GM23338 (cell line): ENCODE results near the gene PJA2. TPM values are rescaled to one million over a fixed set of nuclear protein-coding genes. Genes with fewer than 3 reads are reported as not detected.

Source experiments
- ATAC-seq: fragments of 200-7000 bp; cut with Tn5 transposase; 3 replicates; pipeline ENCODE4 v1.9.1; 2020
- DNase-seq: peaks from one replicate; pipeline ENCODE4 v3.0.0-alpha.2; 2015; ENCODE audit warnings: low spot score
- H2AFZ ChIP-seq: fragments of 200-600 bp; sonication (generic); 2 replicates; pipeline ENCODE4 v1.8.0; 2016; ENCODE audit warnings: antibody characterized with exemption, mild to moderate bottlenecking, moderate library complexity
- H3F3A ChIP-seq: fragments of 200-600 bp; sonication (generic); replicated peaks from 2 replicates; pipeline ENCODE4 v1.8.0; 2017; ENCODE audit warnings: antibody characterized with exemption, mixed run types, low read depth
- H3K27ac ChIP-seq: fragments of 200-600 bp; sonication (generic); 2 replicates; pipeline ENCODE4 v1.6.1; 2016; ENCODE audit warnings: low read depth
- H3K27me3 ChIP-seq: fragments of 200-600 bp; sonication (generic); 2 replicates; pipeline ENCODE4 v1.8.0; 2016; ENCODE audit warnings: mild to moderate bottlenecking, mixed run types, moderate library complexity; ENCODE audit not compliant: insufficient read depth
- H3K36me3 ChIP-seq: fragments of 200-600 bp; sonication (generic); 2 replicates; pipeline ENCODE4 v1.8.0; 2016; ENCODE audit warnings: mild to moderate bottlenecking; ENCODE audit not compliant: insufficient read depth
- H3K4me1 ChIP-seq: fragments of 200-600 bp; sonication (generic); 2 replicates; pipeline ENCODE4 v1.8.0; 2016; ENCODE audit warnings: mild to moderate bottlenecking, moderate library complexity; ENCODE audit not compliant: insufficient read depth
- H3K4me2 ChIP-seq: fragments of 200-600 bp; sonication (generic); 2 replicates; pipeline ENCODE4 v1.7.1; 2017; ENCODE audit warnings: mixed run types
- H3K4me3 ChIP-seq: fragments of 200-600 bp; sonication (generic); 2 replicates; pipeline ENCODE4 v1.6.1; 2016; ENCODE audit warnings: mixed run types
- H3K79me2 ChIP-seq: fragments of 200-600 bp; sonication (generic); replicated peaks from 2 replicates; pipeline ENCODE4 v1.8.0; 2017; ENCODE audit warnings: mild to moderate bottlenecking; ENCODE audit not compliant: insufficient read depth
- H3K9me2 ChIP-seq: fragments of 200-600 bp; sonication (generic); 2 replicates; pipeline ENCODE4 v1.8.0; 2017; ENCODE audit not compliant: insufficient read depth
- H4K20me1 ChIP-seq: fragments of 200-600 bp; sonication (generic); replicated peaks from 2 replicates; pipeline ENCODE4 v1.8.0; 2017; ENCODE audit warnings: mild to moderate bottlenecking; ENCODE audit not compliant: insufficient read depth
- H3K27ac Mint-ChIP-seq: 2 replicates; pipeline ENCODE4 v1.8.0; 2020; ENCODE audit warnings: inconsistent platforms, mild to moderate bottlenecking, moderate library complexity, mixed read lengths
- H3K27me3 Mint-ChIP-seq: 3 replicates; pipeline ENCODE4 v1.8.0; 2022; ENCODE audit warnings: low read depth, mild to moderate bottlenecking, moderate library complexity, mixed read lengths, inconsistent platforms; ENCODE audit not compliant: insufficient read depth, poor library complexity
- H3K36me3 Mint-ChIP-seq: 3 replicates; pipeline ENCODE4 v1.8.0; 2021; ENCODE audit warnings: low read depth, mild to moderate bottlenecking, inconsistent platforms, moderate library complexity, mixed read lengths
- H3K4me1 Mint-ChIP-seq: 3 replicates; pipeline ENCODE4 v1.8.0; 2020; ENCODE audit warnings: mild to moderate bottlenecking, inconsistent platforms, mixed read lengths
- H3K4me3 Mint-ChIP-seq: 3 replicates; pipeline ENCODE4 v1.8.0; 2021; ENCODE audit warnings: moderate library complexity, mild to moderate bottlenecking, inconsistent platforms, mixed read lengths
- H3K9me3 Mint-ChIP-seq: 3 replicates; pipeline ENCODE4 v1.8.0; 2020; ENCODE audit warnings: moderate library complexity, mild to moderate bottlenecking, inconsistent platforms, mixed read lengths
- ETS1 ChIP-seq: IDR thresholded peaks from 2 replicates; pipeline ENCODE4 v1.6.1; 2016; ENCODE audit warnings: antibody characterized with exemption
- EZH2phosphoT487 ChIP-seq: fragments of 200-600 bp; sonication (generic); IDR thresholded peaks from one replicate; pipeline ENCODE4 v1.8.1; 2018; ENCODE audit warnings: antibody characterized with exemption; ENCODE audit not compliant: unreplicated experiment
- JUNB ChIP-seq: IDR thresholded peaks from one replicate; pipeline ENCODE4 v1.6.1; 2016; ENCODE audit warnings: antibody characterized with exemption; ENCODE audit not compliant: unreplicated experiment
- NANOG ChIP-seq: IDR thresholded peaks from 2 replicates; pipeline ENCODE4 v1.6.1; 2016; ENCODE audit warnings: antibody characterized with exemption, borderline replicate concordance
- STAT1 ChIP-seq: IDR thresholded peaks from one replicate; pipeline ENCODE4 v1.6.1; 2016; ENCODE audit warnings: antibody characterized with exemption; ENCODE audit not compliant: unreplicated experiment
- ZNF114 ChIP-seq: fragments of 250-450 bp; sonication (Bioruptor Pico); IDR thresholded peaks from 2 replicates; pipeline ENCODE4 v1.5.0; 2020; ENCODE audit warnings: mild to moderate bottlenecking, moderate library complexity
- ZNF331 ChIP-seq: fragments of 250-450 bp; sonication (Bioruptor Pico); IDR thresholded peaks from 2 replicates; pipeline ENCODE4 v1.5.0; 2020; ENCODE audit warnings: low read depth, mild to moderate bottlenecking, moderate library complexity
- polyA plus RNA-seq: library from polyadenylated mRNA; unstranded; fragments of >200 nt; fragmentation: Nextera tagmentation; extraction: Ambion mirVana; gene quantifications from 2 replicates; pipeline ENCODE4 v1.2.1, GENCODE V29; 2016
- total RNA-seq: library from RNA; depleted of rRNA; stranded (reverse); fragments of >200 nt; shearing (Covaris generic); gene quantifications from 2 replicates; pipeline ENCODE4 v1.2.3, GENCODE V29; 2014
- TF ChIP-seq, protein P1 (sequence below), 2 experiments: fragments of 200-600 bp in 1 of 2; sonication (generic) in 1 of 2; conservative IDR thresholded peaks; 2 replicates each; pipeline versions ENCODE4 v1.5.1 to v1.6.1; 2016 to 2017; ENCODE audit warnings: antibody characterized with exemption in 2 of 2, low read depth in 2 of 2, mild to moderate bottlenecking in 2 of 2, moderate library complexity in 1 of 2
- TF ChIP-seq, protein P2 (sequence below): IDR thresholded peaks from one replicate; pipeline ENCODE4 v1.6.1; 2018; ENCODE audit warnings: antibody characterized with exemption; ENCODE audit not compliant: unreplicated experiment
- TF ChIP-seq, protein P3 (sequence below): fragments of 250-450 bp; sonication (Bioruptor Pico); IDR thresholded peaks from 2 replicates; pipeline ENCODE4 v1.5.0; 2020; ENCODE audit warnings: mild to moderate bottlenecking, moderate library complexity

Gene PJA2
- total and polyA plus RNA-seq, 2 experiments from 2014 or later: 31.5 to 65.3 TPM

GRCh38 chr5:109455598-109456096 is 45.9 kb upstream of the PJA2 start (continued):
- TF ChIP-seq STAT1 (no peak), EZH2phosphoT487 (no peak), ETS1 (no peak), ZNF114 (no peak), NANOG (no peak), ZNF331 (no peak), JUNB (no peak)
- TF ChIP-seq, protein P1, sequence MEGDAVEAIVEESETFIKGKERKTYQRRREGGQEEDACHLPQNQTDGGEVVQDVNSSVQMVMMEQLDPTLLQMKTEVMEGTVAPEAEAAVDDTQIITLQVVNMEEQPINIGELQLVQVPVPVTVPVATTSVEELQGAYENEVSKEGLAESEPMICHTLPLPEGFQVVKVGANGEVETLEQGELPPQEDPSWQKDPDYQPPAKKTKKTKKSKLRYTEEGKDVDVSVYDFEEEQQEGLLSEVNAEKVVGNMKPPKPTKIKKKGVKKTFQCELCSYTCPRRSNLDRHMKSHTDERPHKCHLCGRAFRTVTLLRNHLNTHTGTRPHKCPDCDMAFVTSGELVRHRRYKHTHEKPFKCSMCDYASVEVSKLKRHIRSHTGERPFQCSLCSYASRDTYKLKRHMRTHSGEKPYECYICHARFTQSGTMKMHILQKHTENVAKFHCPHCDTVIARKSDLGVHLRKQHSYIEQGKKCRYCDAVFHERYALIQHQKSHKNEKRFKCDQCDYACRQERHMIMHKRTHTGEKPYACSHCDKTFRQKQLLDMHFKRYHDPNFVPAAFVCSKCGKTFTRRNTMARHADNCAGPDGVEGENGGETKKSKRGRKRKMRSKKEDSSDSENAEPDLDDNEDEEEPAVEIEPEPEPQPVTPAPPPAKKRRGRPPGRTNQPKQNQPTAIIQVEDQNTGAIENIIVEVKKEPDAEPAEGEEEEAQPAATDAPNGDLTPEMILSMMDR (conservative IDR thresholded peaks at IDR 0.05; ENCODE audit: low read depth in 2 of 2): no peak
- TF ChIP-seq, protein P2, sequence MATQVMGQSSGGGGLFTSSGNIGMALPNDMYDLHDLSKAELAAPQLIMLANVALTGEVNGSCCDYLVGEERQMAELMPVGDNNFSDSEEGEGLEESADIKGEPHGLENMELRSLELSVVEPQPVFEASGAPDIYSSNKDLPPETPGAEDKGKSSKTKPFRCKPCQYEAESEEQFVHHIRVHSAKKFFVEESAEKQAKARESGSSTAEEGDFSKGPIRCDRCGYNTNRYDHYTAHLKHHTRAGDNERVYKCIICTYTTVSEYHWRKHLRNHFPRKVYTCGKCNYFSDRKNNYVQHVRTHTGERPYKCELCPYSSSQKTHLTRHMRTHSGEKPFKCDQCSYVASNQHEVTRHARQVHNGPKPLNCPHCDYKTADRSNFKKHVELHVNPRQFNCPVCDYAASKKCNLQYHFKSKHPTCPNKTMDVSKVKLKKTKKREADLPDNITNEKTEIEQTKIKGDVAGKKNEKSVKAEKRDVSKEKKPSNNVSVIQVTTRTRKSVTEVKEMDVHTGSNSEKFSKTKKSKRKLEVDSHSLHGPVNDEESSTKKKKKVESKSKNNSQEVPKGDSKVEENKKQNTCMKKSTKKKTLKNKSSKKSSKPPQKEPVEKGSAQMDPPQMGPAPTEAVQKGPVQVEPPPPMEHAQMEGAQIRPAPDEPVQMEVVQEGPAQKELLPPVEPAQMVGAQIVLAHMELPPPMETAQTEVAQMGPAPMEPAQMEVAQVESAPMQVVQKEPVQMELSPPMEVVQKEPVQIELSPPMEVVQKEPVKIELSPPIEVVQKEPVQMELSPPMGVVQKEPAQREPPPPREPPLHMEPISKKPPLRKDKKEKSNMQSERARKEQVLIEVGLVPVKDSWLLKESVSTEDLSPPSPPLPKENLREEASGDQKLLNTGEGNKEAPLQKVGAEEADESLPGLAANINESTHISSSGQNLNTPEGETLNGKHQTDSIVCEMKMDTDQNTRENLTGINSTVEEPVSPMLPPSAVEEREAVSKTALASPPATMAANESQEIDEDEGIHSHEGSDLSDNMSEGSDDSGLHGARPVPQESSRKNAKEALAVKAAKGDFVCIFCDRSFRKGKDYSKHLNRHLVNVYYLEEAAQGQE: no peak

- ATAC-seq: no peak
- TF ChIP-seq ETS1: no peak
- TF ChIP-seq, protein P3, sequence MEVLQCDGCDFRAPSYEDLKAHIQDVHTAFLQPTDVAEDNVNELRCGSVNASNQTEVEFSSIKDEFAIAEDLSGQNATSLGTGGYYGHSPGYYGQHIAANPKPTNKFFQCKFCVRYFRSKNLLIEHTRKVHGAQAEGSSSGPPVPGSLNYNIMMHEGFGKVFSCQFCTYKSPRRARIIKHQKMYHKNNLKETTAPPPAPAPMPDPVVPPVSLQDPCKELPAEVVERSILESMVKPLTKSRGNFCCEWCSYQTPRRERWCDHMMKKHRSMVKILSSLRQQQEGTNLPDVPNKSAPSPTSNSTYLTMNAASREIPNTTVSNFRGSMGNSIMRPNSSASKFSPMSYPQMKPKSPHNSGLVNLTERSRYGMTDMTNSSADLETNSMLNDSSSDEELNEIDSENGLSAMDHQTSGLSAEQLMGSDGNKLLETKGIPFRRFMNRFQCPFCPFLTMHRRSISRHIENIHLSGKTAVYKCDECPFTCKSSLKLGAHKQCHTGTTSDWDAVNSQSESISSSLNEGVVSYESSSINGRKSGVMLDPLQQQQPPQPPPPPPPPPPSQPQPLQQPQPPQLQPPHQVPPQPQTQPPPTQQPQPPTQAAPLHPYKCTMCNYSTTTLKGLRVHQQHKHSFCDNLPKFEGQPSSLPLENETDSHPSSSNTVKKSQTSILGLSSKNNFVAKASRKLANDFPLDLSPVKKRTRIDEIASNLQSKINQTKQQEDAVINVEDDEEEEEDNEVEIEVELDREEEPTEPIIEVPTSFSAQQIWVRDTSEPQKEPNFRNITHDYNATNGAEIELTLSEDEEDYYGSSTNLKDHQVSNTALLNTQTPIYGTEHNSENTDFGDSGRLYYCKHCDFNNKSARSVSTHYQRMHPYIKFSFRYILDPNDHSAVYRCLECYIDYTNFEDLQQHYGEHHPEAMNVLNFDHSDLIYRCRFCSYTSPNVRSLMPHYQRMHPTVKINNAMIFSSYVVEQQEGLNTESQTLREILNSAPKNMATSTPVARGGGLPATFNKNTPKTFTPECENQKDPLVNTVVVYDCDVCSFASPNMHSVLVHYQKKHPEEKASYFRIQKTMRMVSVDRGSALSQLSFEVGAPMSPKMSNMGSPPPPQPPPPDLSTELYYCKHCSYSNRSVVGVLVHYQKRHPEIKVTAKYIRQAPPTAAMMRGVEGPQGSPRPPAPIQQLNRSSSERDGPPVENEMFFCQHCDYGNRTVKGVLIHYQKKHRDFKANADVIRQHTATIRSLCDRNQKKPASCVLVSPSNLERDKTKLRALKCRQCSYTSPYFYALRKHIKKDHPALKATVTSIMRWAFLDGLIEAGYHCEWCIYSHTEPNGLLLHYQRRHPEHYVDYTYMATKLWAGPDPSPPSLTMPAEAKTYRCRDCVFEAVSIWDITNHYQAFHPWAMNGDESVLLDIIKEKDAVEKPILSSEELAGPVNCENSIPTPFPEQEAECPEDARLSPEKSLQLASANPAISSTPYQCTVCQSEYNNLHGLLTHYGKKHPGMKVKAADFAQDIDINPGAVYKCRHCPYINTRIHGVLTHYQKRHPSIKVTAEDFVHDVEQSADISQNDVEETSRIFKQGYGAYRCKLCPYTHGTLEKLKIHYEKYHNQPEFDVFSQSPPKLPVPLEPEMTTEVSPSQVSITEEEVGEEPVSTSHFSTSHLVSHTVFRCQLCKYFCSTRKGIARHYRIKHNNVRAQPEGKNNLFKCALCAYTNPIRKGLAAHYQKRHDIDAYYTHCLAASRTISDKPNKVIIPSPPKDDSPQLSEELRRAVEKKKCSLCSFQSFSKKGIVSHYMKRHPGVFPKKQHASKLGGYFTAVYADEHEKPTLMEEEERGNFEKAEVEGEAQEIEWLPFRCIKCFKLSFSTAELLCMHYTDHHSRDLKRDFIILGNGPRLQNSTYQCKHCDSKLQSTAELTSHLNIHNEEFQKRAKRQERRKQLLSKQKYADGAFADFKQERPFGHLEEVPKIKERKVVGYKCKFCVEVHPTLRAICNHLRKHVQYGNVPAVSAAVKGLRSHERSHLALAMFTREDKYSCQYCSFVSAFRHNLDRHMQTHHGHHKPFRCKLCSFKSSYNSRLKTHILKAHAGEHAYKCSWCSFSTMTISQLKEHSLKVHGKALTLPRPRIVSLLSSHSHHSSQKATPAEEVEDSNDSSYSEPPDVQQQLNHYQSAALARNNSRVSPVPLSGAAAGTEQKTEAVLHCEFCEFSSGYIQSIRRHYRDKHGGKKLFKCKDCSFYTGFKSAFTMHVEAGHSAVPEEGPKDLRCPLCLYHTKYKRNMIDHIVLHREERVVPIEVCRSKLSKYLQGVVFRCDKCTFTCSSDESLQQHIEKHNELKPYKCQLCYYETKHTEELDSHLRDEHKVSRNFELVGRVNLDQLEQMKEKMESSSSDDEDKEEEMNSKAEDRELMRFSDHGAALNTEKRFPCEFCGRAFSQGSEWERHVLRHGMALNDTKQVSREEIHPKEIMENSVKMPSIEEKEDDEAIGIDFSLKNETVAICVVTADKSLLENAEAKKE (CRISPR knock-in tag): no peak
- TF ChIP-seq ZNF114: no peak
Observed at GRCh38 chr5:109454731-109455505, 45.1 kb upstream of the PJA2 start.

More at GRCh38 chr5:109454731-109455505, 45.1 kb upstream of the PJA2 start:
- no peaks in the 10 kb centered on the region; the same call in 1 of the 2 replicates for H3K9me2 ChIP-seq
- peaks cover 13% of the 10 kb centered on the region; the same call in 2 of the 3 replicates for H3K4me1 Mint-ChIP-seq
- no peak overlapping the region for H3K4me3 ChIP-seq
- H4K20me1 ChIP-seq: no peaks in the 10 kb centered on the region
- no peak overlapping the region for H2AFZ ChIP-seq
- peaks cover 4% of the 10 kb centered on the region; the same call in 1 of the 2 replicates for H3K36me3 ChIP-seq
- H3K36me3 Mint-ChIP-seq: peaks cover 19% of the 10 kb centered on the region; the same call in 2 of the 3 replicates
- no peak overlapping the region for H3K27ac ChIP-seq
- no peaks in the 10 kb centered on the region for H3K79me2 ChIP-seq
- H3K27ac Mint-ChIP-seq: no peak overlapping the region
- no peaks in the 10 kb centered on the region for H3F3A ChIP-seq
- peaks cover 5% of the 10 kb centered on the region; the same call in 1 of the 2 replicates for H3K4me1 ChIP-seq
- no peaks in the 10 kb centered on the region for H3K27me3 ChIP-seq
- no peak overlapping the region for H3K4me2 ChIP-seq
- peaks cover 25% of the 10 kb centered on the region for H3K9me3 Mint-ChIP-seq
- no peaks in the 10 kb centered on the region for H3K27me3 Mint-ChIP-seq
- no peak for DNase-seq
- no peak overlapping the region for H3K4me3 Mint-ChIP-seq
